GM19023 (cell line): Measurements from ENCODE around the gene MAMSTR.
"Not testable (repeated sequence)": the region's sequence is repeated elsewhere in the genome, so short reads cannot be mapped to it uniquely, and the experiment has no call there.

Experiments used
- ATAC-seq: cut with Tn5 transposase; IDR thresholded peaks from one replicate; pipeline ENCODE4 v1.9.1; 2021; ENCODE audit warnings: mild to moderate bottlenecking, moderate library complexity; ENCODE audit not compliant: unreplicated experiment

The MAMSTR gene

DNA sequence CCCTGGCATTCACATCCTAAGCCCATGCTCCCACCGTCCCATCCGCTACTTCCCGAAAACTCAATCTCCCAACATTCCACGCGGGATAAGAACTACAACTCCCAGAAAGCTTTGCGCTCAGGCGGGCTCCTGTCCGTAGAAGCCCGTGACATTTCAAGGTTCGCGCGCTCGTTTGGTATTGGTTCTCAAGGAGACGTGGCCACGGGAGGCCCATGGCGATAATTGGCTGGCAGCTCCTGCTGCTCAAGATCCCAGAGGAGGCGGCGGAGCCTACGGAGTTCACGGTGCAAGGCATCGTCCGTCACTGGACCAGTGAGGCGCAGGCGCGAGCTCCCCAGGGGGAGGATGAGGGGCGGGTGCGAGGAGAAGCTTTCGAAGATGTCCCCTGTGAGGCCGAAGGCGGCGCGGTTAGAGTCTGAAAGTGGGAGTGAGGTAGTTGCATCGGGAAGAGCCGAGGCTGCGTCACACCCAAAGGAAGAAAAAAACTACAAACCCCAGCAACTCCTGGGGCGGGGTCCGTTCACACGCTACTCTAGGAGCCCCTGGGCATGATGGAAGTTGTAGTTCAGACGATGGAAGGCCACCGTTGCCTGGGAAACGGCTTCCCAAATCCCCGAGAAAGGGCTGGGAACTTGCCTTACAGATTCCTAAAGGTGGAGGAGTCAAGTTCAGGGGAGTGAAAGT lies 1.2 kb upstream of the MAMSTR start:
- ATAC-seq = peak; percentile 78

DNA sequence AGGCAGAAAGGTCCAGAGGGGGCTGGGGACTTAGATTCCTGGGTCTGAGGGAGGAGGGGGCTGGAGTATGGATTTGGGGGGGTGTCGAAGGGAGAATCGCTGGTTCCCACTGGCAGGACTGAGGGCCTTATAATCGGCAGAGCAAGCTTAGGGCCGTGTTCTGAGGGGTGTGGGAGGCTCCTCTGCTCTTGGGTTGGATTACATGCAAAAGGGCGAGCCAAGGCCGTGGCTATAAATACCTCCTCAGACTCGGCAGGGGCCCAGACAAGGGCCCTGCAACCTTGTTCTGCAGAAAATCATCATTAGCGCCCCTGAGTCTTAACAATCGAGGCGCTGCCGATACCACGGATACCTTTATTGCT lies 707 bp upstream of the MAMSTR start:
- peak; percentile 14 for ATAC-seq

DNA sequence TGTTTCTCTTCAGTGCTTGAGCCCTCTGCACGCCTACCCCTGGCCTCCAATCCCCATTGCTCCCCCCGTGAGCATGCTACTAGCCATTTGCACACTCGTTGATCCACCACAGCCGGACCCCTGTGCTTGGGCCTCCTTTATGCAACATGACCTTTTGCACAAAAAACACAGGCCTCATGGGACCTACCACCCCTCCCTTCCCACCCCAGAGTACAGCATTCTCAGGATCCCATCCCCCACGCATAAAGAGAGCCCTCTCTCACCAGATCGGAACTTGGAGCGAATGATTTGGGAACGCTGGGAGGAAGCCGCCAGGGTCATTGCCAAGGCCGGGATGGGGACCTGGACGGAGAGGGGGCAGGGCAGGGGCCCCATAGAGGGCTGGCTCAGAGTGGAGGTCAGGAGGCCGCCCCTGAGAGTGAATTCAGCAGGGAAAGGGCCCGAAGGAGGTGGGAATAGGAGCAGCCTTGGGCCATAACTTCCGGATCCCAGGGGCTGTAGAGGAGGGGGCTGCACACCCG lies 754 bp downstream of the MAMSTR start:
- no peak for ATAC-seq

DNA sequence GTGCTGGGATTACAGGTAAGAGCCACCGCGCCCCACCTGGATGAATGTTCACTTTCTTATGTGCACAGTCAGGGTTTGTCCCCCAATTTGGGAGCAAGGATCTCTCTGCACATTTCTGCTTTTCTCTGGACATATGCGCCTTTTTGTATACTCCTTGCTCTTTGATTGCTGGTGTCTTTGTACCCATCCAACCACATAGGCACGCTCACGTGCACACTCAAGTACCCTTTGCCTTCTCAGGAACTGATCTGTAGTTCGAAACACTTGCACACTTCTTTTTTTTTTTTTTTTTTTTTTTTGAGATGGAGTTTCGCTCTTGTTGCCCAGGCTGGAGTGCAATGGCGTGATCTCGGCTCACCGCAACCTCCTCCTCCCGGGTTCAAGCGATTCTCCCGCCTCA lies 1.4 kb downstream of the MAMSTR start:
- not testable (repeated sequence) for ATAC-seq

DNA sequence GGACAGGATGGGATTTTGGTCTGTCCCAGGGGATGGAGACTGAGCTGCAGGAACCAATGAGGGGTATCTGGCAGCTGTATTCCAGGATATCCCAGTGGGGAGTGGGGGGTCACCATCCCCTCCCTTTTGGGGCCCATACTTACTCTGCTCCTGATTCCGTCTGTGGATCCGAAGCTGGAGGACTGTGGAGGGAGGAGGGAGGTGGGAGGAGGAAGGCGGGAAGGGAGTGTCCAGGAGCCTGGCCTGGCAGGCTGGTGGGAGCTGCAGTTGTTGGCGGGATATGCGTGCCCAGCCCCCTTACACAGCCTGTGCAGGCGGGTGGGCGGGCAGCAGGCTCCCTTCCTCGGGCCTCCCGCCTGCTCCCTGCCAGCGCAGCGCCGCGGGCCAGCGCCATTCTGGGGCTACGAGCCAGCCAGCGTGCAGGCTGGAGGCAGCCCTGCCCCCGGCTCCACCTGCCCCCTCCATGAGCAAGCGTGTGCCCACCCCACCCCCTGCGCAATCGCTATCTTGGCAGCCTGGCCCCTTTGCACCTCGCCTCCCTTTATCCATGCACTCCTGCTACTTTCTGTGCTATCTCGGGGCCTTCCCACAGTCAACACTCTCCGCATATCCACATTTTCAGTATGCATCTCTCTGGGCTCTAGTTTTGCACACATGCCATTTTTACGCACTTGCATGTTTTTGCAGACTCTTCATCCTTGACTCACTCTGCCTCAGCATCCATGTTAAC lies 2.8 kb downstream of the MAMSTR start:
- no peak for ATAC-seq

DNA sequence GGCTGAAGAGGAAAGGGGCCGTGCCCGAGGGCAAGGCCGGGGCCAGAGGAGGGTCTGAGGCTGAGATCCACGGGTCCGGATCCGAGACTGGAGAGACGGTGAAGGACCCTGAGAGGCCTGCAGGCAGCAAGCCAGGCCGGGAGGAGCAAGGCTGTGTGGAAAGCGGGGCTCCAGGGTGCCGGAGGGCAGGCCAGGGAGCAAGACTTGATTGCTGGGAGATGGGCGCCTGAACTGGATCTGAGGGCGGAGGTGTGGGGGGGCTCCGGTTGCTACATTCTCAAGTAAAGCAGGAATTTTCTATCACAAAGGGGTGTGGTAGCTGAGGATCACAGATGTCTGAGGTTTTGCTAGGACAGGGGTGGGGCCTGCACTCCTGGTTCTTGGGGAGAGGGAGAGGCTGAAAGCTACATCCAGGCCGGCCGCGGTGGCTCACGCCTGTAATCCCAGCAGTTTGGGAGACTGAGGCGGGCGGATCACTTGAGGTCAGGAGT lies 3.8 kb downstream of the MAMSTR start:
- no peak for ATAC-seq

DNA sequence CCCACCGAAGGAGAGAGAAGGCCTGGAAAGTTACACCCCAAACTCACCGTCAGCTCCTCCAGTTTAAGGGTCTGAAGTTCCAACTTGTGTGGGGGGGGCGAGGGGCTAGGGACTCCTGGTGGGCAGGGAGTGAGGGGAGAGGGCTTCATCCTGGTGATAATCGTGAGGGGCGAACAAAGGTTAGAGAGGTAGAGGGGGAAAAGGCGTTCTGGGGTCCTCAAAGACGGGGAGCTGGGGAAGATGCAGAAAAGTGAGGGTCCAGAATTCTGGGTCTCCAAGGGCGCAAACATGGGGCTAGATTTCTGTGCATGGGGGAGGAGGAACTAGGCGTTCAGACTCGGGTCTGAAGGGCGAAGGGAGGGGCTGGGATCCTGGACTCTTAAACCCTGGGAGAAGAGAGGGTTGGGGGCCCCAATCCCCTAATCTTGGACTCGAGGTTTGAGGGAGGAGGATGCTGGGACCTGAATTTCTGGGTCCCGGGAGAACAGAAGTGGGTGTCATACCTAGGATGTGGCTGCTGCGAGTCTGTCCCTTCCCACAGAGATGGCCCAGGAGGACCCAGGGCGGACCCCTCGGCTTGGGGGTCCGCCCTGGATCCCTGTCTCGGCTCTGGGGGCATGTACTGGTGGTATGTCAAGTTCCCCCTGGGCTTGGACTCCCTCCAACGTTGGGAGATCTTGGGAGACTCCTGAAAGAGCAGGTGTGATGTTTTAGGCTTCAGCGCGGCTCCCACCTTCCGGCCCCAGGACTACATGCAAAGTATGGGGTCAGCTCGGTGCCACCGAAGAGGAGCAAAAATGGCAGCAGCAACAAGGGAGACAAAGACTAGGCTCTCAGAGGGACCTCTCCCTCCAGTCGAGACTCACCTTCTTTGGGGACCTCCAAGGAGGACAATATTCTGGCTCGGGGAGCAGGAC lies 4.5 kb downstream of the MAMSTR start:
- no peak for ATAC-seq

DNA sequence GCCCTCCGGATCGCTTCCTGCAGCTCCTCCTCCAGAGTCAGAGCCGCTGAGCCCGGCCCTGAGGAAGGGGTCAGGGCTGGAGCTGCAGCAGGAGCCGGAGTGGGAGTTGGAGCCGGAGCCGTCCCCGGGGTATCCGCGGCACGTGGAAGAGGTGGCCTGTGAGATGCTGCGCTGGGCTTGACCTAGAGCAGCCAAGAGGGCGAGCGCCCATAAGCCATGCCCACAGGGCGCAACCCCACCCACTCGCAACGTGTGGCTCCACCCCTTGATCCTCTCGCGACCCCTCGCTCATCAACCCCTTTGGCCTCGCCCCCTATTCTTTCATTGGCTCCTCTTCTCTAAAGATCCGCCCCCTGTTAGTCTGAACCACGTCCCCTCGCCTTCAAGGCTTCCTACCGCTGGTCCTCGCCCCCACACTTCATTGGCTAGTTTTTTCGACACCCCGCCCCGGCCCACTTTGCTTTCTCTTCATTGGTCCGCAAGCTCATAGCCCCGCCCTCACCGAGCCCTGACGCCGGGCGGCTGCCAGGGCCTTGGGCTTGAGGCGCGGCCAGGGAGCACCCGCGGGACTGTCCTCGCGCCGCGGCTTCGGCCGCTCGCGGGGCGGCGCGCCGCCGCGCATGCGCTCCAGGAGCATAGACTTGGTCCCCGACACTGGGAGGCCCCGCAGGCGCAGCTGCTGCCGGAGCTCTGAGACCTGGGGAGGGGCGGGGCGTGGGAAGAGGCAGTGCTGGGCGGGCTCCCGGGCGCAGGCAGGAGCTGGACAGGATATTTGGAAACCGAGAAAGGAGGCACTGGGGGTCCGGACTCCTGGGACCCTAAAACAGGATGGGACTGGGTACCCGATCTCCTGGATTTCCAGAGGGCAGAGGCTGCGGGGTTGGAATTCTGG lies 5.4 kb downstream of the MAMSTR start:
- peak; percentile 86 for ATAC-seq

DNA sequence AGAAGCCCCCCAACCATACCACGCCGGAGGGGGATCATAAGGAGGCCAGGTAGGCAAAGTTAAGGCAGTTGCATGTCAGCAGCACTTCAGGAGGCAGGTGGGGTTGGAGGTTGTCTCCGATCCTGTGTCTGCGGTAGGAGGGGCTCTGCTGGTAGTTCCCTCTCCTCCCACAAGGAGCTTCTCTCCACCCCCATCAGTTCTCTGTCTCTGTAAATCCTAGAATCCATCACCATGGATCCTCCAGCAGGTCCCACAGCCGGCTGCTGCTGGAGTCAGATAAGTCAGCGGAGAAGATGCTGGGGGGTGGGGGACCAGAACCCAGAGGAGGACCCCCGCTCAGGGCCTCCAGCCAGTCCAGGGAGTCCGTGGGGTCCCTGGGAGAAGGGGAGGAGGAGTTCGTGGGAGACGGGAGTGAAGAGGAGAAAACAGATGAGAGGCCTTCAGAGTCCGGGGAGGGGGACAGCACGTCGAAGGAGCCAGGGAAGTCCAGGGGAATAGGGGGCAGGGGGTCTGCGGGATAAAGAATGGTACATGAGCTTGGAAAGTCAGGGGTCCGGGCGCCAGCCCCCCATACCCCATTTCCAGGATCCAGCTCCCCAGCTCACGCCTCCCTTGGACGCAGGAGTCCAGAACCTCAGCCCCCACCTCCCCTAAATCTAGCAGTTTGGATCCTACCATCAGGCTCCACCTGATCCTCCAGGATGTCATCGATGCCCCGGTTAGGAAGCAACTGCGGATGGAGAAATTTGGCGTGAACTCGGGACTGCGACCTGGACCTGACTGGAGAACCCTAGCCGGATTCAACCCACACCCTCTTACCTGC lies 6.3 kb downstream of the MAMSTR start:
- ATAC-seq = no peak

DNA sequence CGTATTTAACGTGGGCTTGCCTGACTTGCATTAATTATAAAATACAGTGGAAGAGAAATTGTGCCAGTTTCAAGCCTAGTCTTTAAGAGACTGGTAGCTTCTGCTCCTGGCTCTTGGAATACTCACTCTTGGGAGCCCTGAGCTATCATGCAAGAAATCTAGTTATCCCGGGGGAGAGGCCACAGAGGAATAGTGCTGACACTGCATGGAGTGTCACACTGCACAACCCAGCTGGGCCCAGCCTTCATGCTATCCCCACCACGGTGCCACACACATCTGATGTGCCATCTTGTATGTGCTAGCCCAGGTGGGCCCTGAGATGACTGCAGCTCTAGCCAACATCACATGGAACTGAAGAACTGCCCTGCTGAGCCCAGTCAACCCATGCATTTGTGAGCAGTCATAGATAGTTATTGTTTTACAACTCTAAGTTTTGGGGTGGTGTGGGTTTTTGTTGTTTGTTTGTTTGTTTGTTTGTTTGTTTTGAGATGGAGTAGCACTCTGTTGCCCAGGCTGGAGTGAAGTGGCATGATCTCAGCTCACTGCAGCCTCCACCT lies 8.3 kb downstream of the MAMSTR start:
- ATAC-seq = no peak

DNA sequence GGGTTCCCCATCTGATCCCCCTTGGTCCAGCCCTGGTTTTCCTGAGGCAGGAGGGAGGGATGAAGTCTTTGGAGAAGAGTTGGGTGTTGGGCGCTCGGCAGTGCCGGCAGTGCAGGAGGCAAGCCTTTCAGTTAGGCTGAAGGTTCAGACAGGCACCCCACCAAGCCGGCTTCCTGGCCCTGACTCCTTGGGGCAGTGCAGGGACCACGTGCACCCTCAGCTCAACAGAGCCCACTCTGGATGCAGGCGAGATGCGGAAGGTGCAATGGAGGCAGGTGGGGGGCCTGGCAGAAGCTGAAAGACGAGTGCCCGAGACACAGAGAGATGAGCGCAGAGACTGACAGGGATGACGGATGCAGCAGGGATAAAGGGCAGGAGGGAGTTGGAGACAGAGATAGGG lies 11.1 kb downstream of the MAMSTR start:
- ATAC-seq = no peak

DNA sequence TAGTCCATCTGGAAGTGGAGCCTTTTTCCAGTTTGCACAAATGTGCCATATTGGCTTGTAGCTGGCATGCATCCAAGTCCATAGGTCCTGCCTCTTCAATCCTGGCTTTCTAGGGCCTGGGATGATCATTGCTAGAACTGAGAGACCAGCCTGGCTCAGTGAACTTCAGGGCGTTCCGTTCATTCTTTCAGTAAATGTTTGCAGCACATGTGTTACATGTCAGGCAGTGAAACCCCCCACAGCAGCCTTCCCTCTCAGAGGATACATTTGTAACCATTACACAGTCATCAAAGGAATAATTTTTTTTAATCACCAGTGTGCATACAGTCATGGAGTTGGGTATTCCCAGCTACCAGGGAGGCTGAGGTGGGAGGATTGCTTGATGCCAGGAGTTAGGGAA lies 14.1 kb downstream of the MAMSTR start:
- no peak for ATAC-seq

DNA sequence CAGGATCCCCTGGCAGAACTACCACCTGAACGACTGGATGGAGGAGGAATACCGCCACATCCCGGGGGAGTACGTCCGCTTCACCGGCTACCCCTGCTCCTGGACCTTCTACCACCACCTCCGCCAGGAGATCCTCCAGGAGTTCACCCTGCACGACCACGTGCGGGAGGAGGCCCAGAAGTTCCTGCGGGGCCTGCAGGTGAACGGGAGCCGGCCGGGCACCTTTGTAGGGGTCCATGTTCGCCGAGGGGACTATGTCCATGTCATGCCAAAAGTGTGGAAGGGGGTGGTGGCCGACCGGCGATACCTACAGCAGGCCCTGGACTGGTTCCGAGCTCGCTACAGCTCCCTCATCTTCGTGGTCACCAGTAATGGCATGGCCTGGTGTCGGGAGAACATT lies 16.2 kb downstream of the MAMSTR start:
- ATAC-seq = no peak

DNA sequence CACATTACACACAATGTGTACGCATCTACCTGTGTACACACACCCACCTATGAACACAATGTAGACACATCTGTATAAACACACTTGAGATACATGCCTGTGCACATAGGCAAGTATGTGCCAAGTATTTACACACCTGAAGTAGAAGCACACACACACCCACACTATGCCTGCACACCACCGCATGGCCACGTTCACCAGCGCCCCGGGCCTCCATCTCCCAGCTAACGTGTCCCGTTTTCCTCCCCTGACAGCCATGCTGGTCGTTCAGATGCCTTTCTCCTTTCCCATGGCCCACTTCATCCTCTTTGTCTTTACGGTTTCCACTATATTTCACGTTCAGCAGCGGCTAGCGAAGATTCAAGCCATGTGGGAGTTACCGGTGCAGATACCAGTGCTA lies 16.8 kb downstream of the MAMSTR start:
- no peak for ATAC-seq

DNA sequence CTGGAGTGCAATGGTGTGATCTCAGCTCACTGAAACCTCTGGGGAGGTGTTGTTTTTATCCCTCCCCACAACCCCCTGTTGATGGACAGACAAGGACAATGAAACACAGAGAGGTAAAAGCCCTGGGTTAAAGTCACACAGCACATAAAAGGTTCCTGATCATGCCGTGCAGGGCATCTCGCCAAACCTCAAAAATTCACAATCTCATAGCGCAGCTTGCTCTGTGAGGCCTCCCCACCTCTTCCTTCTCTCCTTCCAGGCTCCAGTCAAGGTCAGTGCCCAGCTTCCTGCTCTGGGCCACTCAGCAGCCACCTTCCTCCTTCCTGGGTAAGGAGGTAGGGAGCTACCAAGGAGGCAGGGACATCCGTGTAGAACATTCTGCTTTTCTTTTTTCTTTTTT lies 21.5 kb downstream of the MAMSTR start:
- ATAC-seq = no peak

DNA sequence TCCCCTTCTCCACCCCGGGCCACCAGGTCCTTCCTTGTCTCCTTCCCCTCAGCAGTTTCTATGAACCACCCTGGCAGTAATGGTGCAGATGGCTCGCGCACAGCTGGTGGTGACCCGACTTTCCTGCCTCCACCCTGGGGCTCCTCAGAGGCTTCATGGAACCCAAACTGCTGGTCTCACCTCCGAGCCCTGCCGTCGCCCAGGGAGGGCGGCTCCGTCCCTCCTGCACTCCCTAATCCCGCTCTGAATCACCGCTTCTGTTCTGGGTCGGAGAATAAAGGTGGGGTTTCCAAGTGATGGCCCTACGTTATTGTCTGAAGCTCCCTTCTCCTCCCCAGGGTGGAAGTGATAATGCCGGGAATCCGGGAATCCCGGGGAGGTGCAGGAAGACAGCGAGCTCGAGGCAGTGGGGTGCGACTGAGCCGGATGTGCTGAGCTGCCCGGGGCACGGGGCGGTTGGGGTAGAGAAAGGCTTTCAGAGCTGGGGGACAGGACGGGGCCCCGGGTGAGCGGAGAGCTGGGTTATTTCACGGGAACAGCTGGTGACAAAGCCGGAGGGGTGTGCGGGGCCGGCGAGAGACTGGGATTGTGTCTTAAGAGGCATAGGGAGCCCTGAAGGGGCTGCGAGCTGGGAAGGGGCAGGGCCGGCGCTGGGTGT lies 23.0 kb downstream of the MAMSTR start:
- no peak for ATAC-seq

DNA sequence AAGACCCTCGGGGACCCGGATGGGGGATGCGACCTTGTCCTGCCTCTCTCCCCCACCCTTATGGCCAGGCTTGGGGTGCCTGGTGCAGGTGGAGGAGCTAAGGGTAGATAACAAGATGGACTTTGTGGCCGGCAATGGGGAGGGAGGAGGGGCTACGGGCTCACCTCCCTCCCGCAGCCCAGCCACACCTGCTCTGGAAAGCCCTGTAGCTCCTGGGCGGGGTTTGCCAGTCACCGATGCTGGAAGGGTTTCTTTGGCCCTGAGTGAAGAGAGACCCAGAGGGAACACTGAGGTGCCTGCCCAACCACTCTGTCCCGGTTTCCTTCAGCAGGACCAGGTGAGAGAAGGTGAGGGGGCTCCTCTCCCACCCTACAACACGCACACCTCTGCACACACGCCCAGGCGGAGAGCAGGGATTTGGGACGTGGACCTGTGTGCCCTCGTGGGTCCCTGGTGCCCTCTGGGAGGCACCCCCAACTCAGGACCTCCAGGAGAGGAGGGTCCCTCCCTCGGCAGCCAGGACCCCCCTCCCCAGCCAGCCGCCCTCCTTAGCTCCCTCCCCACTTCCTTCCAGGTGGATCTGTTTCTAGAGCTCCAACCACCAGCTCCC lies 23.7 kb downstream of the MAMSTR start, which contains the start of gene FUT2:
Gene FUT2, plus strand, starts transcription at position 229 of the 610 bp plus-strand sequence. CDS start 6,986 bp downstream, outside the sequence.
- ATAC-seq = no peak

DNA sequence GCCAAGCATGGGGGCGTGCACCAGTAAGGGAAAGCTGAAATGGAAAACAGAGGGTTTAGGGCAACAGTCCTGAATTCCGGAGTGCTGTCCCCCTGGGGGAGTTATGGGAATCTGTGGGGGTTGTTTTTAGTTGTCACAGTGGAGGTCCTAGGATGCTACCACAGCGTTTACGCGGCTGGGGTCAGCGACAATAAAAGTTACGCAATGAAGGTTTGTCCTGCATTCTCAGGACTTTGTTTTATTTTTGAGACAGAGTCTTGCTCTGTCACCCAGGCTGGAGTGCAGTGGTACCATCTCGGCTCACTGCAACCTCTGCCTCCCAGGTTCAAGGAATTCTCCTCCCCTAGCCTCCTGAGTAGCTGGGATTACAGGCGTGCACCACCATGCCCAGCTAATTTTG lies 25.9 kb downstream of the MAMSTR start:
- ATAC-seq = not testable (repeated sequence)
